ENCODE measurements around the gene SUGCT. TPM values are rescaled to one million over a fixed set of nuclear protein-coding genes. Genes with fewer than 3 reads are reported as not detected.

SUGCT gene
- total RNA-seq, 1 donor from 2014 or later: 9.8 TPM

- Histone ChIP-seq H3K4me3 (peak overlapping the region; percentile 3 to 28), H3K27ac (peak overlapping the region; percentile 90 to 93), H3K4me1 (peaks cover 0 to 24% of the 10 kb centered on the region in 2 donors), H3K36me3 (no peaks in the 10 kb centered on the region), H3K9me3 (no peaks in the 10 kb centered on the region), H3K27me3 (no peaks in the 10 kb centered on the region)
- TF ChIP-seq, protein P1, sequence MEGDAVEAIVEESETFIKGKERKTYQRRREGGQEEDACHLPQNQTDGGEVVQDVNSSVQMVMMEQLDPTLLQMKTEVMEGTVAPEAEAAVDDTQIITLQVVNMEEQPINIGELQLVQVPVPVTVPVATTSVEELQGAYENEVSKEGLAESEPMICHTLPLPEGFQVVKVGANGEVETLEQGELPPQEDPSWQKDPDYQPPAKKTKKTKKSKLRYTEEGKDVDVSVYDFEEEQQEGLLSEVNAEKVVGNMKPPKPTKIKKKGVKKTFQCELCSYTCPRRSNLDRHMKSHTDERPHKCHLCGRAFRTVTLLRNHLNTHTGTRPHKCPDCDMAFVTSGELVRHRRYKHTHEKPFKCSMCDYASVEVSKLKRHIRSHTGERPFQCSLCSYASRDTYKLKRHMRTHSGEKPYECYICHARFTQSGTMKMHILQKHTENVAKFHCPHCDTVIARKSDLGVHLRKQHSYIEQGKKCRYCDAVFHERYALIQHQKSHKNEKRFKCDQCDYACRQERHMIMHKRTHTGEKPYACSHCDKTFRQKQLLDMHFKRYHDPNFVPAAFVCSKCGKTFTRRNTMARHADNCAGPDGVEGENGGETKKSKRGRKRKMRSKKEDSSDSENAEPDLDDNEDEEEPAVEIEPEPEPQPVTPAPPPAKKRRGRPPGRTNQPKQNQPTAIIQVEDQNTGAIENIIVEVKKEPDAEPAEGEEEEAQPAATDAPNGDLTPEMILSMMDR (IDR thresholded peaks at IDR 0.05): no peak
- intact Hi-C loops (cut with DNase I): no loop called here
- DNase-seq (ENCODE audit: low spot score in 2 of 2): peak in 1 of 2 donors; percentile 72
These were observed 335.3 kb downstream of the SUGCT start for GRCh38 chr7:40470091-40470592.

DNA sequence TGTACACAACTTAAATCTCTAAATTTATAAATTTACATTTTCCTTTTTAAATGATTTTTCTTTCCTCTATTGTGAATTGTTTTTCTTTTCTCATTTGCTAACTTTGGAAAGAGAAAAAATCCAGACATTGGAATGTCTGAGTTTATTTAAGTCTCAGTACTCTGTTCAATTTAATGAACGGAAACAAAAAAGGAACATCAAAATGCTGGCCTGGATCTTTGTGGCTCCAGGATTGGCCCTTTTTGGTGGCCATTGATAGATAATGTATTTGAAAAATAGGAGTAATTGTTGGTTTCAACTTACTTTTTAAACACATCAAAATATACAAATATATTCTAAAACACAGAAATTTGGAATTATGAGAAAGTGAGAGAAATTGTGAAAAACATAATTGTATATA is 336.0 kb downstream of the SUGCT start:
- Histone ChIP-seq H3K4me3 (peak overlapping the region in 1 of 2 donors; percentile 28), H3K27me3 (no peaks in the 10 kb centered on the region), H3K4me1 (peaks cover 0 to 24% of the 10 kb centered on the region in 2 donors), H3K27ac (peak overlapping the region; percentile 90 to 93), H3K9me3 (no peaks in the 10 kb centered on the region), H3K36me3 (no peaks in the 10 kb centered on the region)
- no peak for DNase-seq (ENCODE audit: low spot score in 2 of 2)
- TF ChIP-seq, protein P1 (IDR thresholded peaks at IDR 0.05): no peak
- intact Hi-C loops (cut with DNase I): no loop called here

DNA sequence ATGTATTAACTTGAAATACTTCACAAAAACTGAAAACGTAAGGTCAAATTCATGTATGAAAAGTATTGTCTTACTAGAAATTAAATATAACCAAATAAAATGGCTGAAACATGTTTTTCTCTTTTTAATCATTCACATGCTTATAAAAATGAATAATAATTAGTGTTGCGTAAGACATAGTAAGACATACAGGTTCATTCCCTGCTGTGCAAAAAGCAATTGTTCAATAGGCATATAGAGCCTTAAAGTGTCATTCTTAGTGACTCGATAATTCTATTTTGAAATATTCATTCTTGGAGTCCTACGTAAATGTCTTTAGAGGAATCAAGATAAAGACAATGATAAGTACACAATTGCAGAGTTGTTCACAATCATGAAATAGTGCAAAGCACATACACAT is 337.1 kb downstream of the SUGCT start:
- Histone ChIP-seq H3K4me1 (peaks cover 0 to 22% of the 10 kb centered on the region in 2 donors), H3K9me3 (no peaks in the 10 kb centered on the region), H3K27ac (no peak overlapping the region), H3K27me3 (no peaks in the 10 kb centered on the region), H3K4me3 (no peak overlapping the region), H3K36me3 (no peaks in the 10 kb centered on the region)
- TF ChIP-seq, protein P1 (IDR thresholded peaks at IDR 0.05): no peak
- intact Hi-C loops (cut with DNase I): no loop called here
- no peak for DNase-seq (ENCODE audit: low spot score in 2 of 2)

GRCh38 chr7:40474790-40475680 is 340.2 kb downstream of the SUGCT start:
- no peaks in the 10 kb centered on the region for H3K9me3 ChIP-seq
- no peaks in the 10 kb centered on the region for H3K36me3 ChIP-seq
- no peak overlapping the region for H3K27ac ChIP-seq
- H3K4me3 ChIP-seq: no peak overlapping the region
- no peak for DNase-seq (ENCODE audit: low spot score in 2 of 2)
- H3K27me3 ChIP-seq: no peaks in the 10 kb centered on the region
- peaks cover 0 to 5% of the 10 kb centered on the region in 2 donors for H3K4me1 ChIP-seq
- TF ChIP-seq, protein P1 (IDR thresholded peaks at IDR 0.05): no peak
- intact Hi-C loops (cut with DNase I): no loop called here

GRCh38 chr7:40475681-40475982 is 340.8 kb downstream of the SUGCT start:
- no peaks in the 10 kb centered on the region for H3K9me3 ChIP-seq
- no peak for DNase-seq (ENCODE audit: low spot score in 2 of 2)
- H3K4me3 ChIP-seq: no peak overlapping the region
- H3K4me1 ChIP-seq: no peaks in the 10 kb centered on the region
- H3K36me3 ChIP-seq: no peaks in the 10 kb centered on the region
- H3K27me3 ChIP-seq: no peaks in the 10 kb centered on the region
- H3K27ac ChIP-seq: no peak overlapping the region
- intact Hi-C loops (cut with DNase I): no loop called here
- TF ChIP-seq, protein P1 (IDR thresholded peaks at IDR 0.05): no peak
